GM18517 (cell line): ENCODE data around the gene ANKS1B.
A peak's percentile ranks its signal among the peaks of the same experiment; 100 is the strongest.

Source experiments
- ATAC-seq: cut with Tn5 transposase; IDR thresholded peaks from one replicate; pipeline ENCODE4 v1.9.1; 2021; ENCODE audit warnings: mild to moderate bottlenecking, moderate library complexity; ENCODE audit not compliant: unreplicated experiment

ANKS1B gene

DNA sequence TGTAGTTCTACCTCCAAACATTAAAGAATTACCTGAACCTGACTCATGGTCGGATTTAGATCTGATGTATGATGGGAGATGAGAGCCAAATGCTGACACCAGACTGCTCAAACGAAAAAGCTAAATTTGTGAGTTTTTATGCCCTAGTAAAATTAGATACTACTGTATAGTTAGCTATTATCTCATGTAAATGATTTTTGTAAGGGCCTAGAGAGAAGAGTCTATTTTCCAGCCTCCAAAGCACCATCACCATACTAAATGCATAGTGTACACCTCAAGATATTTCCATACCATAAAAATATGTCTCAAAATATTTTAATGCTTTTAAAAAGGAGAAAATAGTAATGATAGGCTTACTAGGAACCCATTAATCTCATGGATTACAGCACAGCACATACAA is 18.3 kb downstream of the ANKS1B start:
- ATAC-seq, result no peak

DNA sequence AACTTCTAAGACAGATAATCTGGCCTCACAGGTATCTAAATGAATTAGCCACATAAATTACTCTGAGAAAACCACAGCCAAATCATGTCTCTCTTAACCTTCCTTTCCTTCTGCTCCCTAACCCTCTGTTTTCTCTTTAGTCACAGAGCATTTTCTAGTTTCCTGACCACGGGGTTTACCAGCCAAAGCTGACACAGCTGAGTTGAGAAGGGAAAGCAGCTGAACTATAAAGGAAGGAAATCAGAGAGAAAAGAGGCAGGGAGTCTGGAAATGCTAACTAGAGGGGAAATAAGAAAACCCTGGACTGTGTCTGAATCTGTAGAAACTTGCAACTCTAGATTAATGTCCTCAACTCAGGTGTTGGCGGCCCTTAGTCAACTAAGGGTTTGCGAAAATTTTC is 24.4 kb downstream of the ANKS1B start:
- no peak for ATAC-seq

DNA sequence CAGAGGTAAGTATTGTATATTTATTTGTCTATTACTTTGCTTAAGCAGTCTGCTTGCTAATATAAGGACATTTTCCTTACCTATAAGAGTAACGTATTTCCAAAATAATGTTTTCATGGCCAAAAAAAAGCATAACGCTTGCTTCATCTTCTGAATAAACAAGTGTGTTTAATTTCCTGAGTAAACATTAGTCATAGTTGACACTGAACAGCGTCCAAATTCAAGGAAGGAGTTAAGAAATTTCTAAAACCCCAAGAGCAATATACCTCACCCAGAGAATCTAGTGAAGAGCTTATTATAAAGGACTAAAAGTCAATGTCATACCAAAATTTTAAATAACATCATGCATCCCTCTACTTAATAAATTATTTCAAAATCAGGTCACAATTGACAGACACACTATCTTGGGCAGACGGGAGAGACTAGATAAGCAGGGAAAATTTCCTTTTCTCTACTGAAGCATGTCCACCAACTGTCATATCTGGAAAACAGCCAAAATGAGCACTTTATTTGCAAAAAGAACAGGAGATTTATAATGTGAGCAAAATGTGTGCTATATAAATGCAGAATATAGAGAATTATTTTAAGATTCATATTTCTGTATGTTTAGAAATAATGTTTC is 25.1 kb downstream of the ANKS1B start:
- ATAC-seq, result no peak

DNA sequence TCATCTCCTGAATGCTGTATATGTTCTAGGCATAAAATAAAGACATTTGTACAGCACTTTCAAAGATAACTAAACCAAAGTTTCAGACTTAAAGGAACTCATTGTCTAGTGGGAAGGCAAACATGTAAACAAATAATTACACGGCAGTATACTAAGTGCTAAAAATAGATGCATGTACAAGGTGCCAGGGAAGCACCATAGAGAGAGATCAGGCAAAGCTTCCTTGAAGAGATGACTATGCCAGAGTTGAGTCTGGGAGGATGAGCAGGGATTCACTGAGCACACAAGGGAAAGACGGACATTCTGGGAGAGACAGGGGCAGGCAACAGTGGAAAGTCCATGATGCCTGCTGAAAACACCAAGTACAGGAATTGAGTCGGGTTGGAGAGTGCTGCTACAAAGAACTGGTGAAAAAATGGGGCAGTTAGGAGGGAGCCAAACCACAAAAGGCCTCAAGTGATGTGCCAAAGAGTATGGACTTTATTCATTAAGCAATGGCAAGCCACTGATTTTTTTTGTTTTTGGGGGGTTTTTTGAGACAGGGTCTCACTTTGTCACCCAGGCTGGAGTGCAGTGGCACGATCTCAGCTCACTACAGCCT is 26.8 kb downstream of the ANKS1B start:
- ATAC-seq, result no peak

DNA sequence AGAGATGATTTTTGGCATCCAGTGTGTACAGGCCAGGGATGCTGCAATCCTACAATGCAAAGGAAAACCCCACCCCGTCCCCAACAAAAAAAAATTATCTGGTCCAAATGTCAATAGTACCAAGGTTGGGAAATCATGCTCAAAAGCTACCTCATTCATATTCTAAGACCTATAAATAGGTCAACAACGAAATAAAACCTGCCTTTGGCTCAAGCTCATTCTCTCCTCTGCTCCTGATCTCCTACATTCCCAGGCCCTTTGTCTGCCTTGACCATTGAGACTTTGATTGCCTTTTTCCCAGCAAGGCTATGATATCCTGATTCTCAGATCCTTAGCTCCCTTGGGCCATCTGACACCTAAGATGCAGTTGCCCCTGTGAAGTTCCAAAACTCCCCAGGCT is 30.0 kb downstream of the ANKS1B start:
- ATAC-seq, result no peak

DNA sequence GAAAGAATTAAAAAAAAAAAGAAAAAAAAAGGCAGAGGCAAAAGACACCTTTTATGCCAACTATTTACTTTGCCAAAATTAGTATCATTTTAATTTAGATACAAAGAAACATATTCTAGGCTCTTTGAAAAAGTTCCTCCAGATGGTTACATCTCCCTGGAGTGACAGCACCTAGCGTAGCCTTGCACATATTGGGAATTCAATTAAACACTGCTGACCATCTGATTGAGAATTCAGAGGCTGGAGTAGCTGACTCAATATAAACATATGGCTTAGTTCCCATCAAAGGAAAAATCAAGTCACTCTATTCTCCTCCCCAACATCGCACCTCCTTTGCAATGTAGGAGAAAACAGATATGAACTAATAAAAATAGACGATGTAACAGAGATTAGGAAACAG is 36.4 kb downstream of the ANKS1B start:
- ATAC-seq, result no peak

DNA sequence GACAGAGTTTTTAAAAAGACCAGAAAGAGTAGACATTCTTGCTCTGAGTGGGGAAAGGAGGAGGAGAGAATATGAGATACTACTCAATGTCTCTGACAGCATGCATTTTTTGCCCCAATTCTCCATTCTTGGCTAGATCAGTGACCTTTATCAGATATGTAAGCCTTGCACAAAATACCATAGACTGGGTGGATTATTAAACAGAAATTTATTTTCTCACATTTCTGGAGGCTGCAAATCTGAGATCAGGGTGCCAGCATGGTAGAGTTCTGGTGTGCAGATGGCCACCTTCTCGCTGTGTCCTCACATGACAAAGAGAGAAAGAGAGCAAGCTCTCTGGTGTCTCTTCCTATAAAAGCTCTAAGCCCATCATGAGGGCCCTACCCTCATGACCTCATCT is 38.6 kb downstream of the ANKS1B start:
- no peak for ATAC-seq

DNA sequence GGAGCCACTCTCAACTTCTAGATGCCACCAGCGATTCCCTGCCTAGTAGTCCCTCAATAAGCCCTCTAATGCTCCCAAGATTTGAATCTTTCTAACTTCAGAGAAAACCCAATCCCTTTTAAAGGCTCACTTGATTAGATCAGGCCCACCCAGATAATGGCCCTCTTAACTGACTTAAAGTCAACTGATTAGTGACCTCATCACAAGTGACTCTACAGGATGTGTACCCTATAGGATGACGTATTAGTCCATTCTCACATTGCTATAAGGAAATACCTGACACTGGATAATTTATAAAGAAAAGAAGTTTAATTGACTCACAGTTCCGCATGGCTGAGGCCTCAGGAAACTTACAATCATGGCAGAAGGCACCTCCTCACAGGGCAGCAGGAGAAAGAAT is 49.1 kb downstream of the ANKS1B start:
- ATAC-seq, result no peak

DNA sequence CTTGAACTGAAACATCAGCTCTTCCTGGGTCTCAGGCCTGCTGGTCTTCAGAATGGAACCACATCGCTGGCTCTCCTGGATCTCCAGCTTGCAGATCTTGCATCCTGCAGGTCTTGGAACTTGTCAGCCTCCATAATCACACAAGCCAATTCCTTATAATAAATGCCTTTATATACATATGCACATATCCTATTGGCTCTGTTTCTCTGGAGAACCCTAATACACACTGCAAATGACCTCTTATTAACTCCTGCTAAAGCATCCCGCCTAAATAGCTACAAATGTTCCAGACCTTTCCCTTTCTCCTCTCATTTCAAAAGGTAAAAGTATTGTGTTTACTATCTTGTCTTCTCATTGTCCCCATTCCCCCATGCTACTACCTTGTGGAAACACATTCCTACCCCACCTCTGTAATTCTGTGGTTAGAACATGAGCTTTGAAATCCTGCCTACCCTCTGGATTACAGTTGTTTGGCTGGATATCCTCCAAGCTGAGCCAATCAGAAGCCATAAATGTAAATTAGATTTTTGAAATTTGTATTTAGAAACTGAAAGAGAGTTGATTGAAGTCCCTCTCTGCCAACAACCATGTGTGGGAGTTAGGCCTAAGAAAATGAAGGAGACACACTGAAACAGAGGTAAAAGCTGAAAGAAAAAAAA is 58.1 kb downstream of the ANKS1B start:
- ATAC-seq, result no peak

DNA sequence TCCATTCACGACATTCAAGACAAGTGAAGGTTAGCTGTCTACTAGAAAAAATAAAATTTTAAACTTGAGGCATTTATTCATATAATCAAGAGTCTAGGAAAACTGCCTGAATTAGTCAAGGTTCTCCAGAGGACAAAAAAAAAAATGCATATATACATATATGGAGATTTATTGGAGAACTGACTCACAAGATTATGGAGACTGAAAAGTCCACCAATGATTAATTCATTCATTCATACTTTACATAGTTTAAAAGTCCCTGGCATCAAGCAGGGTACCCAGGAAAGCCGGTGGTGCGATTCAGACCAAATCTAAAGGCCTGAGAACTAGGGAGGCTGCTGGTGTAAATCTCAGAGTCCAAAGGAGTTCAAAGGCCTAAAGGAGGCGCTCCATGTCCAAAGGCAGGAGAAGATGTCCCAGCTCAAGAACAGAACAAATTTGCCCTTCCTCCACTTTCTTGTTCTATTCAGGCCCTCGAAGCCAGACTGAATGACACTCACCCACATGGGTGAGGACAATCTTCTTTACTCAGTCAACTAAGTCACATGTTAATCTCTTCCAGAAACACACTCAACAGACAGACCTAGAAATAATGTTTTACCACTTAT is 64.3 kb downstream of the ANKS1B start:
- ATAC-seq, result no peak

DNA sequence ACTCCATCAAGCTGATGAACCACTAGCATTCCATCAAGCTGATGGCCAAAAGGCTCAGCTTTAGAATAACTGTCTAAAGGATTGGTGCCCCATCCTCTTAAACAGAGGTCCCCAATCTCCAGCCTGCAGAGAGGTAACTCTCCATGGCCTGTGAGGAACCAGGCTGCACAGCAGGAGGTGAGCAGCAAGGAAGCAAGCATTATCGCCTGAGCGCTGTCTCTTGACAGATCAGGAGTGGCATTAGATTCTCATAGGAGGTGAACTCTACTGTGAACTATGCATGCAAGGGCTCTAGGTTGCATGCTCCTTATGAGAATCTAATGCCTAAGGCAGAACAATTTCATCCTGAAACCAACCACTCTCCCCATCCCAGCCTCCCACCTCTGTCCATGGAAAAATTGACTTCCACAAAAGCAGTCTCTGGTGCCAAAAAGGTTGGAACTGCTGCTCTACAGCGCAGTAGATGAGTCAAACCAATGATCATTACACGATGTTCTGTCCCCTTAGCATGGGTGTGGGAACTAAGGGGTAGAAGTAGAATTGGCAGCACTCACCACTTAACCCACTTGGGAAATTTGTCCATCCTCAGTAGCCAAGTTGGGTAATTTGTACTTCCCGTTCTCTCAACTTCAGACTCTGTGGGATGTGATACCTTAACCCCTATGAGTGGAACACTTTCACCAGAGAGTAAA is 66.9 kb downstream of the ANKS1B start:
- no peak for ATAC-seq

DNA sequence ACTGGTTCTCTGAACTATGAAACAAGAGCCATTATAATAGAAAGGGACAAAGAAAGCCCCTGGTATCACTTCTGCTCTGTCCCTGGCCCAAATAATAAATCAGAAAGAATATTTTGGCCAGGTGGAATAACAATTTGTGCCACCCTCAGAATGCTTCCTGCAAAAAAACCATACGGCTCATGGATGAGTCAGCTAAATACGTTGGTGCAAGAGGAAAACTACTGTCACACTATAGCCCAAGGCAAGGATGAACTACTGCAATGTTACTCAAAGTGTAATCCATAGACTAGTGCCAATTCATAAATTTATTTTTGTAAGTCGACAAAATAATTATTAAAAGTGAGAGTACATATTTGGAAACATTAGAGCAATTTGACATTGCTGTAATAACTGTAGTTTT is 68.2 kb downstream of the ANKS1B start:
- no peak for ATAC-seq

DNA sequence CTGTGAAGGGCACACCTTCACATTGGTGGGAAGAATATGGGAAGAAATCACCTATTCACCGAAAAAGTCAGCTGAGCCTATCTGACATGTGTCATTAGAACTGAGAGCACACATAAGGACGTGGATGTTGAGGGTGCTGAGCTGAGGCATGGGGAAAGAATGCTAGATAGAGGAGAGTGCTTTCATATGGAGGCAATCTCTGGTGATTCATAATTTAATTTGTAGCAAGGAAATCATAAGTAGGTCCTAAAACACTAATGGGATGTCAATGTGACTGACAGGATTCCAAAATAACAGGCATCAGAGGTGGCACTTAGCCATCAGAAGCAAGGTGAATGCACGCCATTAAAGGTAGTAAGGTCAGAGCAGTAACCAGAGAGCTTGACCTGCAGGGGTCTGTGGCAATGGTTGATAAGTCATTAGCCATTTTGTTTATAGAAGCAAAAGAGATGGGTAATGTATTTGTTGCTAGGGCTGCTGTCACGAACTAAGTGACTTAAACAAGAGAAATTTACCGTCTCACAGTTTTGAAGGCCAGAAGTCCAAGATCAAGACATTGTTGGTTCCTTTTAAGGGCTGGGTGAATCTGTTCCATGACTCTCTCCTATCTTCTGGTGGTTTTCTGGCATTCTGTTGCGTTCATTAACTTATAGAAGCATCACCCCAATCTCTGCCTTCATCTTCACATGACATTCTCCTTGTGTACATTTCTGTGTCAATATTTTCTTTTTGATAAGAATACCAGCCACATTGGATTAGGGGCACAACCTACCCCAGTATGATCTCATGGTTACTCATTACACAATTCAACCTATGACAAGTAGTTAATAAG is 69.3 kb downstream of the ANKS1B start:
- ATAC-seq, result no peak

DNA sequence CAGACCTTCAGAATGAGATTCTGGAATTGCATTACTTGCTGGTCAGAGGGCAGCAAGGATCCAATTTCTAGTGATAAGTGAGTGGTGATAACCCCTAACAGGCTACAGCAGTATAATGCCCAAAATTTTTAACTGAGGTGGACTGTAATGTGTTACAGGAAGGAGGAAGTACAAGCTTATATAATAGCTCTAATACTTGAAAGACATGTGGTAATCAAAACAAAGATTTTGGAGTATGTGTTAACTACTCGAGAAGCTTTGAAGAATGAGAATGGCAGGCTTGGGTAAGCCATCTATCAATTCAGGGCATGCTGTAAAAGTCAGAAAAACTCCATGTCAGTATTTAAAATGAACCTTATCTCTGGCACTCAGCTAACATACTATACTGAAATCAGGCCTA is 70.5 kb downstream of the ANKS1B start:
- ATAC-seq, result no peak

DNA sequence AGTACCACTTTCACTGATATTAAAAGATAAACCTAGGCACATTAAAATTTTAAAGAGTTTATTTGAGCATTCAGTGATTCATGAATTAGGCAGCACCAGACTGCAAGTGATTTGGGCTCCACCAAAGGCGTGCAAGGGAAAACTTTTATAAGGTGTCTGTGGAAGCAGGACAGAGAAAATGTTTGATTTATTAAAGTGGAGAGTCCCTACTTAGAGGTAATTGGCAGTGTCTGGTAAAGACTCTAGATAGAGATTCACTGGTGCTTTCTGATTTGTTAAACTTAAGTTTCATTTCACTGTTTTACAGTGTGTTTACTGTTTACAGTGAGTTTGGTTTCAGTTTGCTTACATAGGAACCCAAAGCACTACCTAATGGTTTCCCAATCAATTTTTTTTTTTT is 72.8 kb downstream of the ANKS1B start:
- peak; percentile 85 for ATAC-seq

DNA sequence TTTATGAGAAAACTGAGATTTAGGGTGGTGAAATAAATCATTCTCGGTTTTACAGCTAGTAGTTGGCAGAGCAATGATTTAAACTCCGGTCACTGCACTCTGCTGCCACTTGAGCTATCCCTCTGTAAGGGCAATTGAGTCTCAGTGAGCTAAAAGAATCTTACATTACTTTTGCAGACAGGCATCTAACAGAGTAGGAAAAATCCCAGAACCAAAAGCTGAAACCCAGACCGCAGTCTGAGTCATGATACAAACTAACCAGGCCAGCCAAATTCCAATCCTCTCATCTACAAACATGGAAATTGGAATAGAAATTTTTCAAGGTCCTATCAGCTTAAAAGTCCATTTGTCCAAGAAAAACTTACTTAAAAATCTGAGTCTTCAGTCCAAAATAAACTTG is 73.7 kb downstream of the ANKS1B start:
- ATAC-seq, result no peak

DNA sequence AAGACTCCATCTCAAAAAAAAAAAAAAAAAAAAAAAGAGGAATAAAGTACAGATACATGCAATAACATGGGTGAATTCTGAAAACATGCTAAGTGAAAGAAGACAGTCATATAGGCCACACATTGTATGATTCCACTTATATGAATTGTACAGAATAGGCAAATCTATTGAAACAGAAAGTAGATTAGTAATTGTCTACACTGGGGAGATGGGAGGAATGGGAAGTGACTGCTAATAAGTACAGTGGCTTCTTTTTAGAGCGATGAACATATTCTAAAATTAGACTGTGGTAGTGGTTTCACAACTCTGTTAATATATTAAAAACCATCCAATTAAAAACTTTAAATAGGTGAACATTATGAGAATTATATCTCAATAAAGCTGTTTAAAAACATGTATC is 74.4 kb downstream of the ANKS1B start:
- ATAC-seq, result no peak

DNA sequence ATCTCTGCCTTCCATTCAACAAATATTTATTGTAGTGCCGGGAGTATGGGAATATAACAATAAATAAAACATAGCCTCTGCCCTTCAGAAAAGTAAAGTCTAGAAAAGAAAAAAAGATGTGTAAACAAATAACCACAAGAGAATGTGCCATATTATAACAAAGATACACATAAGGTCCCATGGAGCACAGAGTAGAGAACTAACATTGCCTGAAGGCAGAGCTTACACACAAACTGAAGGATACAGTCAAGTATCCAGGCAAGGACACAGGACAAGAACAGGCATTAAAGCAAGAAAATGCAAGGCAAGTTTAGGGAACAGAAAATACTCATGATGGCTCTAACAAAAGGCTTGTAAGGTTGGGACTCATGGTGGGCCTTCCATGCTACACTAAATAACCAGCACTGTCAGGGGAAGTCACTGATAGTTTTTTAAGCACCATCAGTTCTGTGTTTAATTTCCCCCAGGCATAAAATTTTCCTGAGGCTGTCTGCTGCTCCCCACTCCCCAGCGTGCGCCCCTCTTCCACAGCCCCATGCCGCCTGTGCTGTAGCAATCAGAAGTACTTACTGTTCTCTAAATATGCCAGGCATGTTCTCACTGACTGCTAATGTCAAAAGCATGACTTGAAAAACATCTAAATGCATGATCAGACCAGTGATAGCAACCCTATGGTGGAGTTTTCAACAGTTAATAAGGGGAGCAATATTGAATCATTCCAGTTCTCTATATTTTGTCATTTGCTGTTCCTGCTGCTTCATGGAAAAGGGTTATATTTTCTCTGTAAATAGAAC is 77.8 kb downstream of the ANKS1B start:
- no peak for ATAC-seq

DNA sequence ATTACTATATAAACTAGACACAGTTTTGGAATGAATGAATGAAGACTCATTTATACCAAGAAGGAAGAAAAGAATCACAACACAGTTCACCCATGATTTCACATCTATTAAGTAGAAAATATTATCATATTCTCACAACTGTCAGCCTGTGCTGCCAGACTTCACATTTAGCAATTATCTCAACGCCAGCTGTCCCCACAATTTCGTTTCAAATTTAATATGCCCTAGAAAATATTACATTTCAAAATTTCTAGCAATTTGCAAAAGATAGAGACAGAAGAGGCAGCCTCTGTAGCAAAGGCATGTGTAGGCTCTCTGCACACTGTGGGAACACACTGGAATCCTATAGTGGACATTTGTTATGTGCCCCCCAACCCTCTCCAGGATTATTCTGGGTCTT is 83.6 kb downstream of the ANKS1B start:
- no peak for ATAC-seq

DNA sequence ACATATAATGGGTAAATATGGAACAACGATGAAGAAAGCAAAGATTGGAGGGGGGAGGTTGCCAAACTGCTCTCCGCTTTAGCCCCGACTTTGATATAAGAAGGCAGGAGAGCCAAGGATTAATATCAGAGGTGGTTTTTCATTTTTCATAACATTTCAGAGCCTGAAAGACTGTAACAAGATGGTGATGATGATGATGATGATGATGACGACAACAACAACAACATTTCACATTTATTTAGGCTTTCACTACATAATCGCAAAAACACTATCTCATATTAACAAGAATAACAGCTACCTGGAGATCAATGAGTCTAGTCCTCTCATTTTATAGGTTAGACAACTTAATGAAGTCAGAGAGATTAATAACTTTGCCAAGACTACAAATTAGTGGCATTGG is 86.1 kb downstream of the ANKS1B start:
- no peak for ATAC-seq
